NCI-H2081 (cell line): Measurements from ENCODE around the gene ZDHHC22.
"Not testable (repeated sequence)": the region's sequence is repeated elsewhere in the genome, so short reads cannot be mapped to it uniquely, and the experiment has no call there.

ENCODE experiments used
- DNase-seq, 2 experiments: peaks; one replicate each; lab custom pipeline; 2025; lab: John Stamatoyannopoulos, UW

Gene ZDHHC22

GRCh38 chr14:77141214-77142004 is at the start of gene ZDHHC22:
Gene ZDHHC22, minus strand, starts transcription at chr14:77141791. Its CDS starts 2,053 bp downstream, at chr14:77139738.
- peak; percentile 40 to 62 for DNase-seq

GRCh38 chr14:77190977-77191376 is 49.4 kb upstream of the ZDHHC22 start:
- DNase-seq = no peak

- DNase-seq = no peak
Measured at GRCh38 chr14:77189479-77189878, 47.9 kb upstream of the ZDHHC22 start.

GRCh38 chr14:77187649-77188012 is 46.0 kb upstream of the ZDHHC22 start:
- no peak for DNase-seq

- DNase-seq = no peak
Measured at GRCh38 chr14:77186911-77187648, 45.5 kb upstream of the ZDHHC22 start.

GRCh38 chr14:77185093-77185465 is 43.5 kb upstream of the ZDHHC22 start:
- DNase-seq = no peak

GRCh38 chr14:77184396-77185092 is 43.0 kb upstream of the ZDHHC22 start:
- DNase-seq = peak in 1 of 2 experiments; percentile 47

- peak in 1 of 2 experiments; percentile 14 for DNase-seq
Measured at GRCh38 chr14:77183896-77184295, 42.3 kb upstream of the ZDHHC22 start.

GRCh38 chr14:77181603-77182437 is 40.2 kb upstream of the ZDHHC22 start, which contains the start of gene TMEM63C:
Gene TMEM63C, plus strand, starts transcription at chr14:77181798. Its CDS starts 37,016 bp downstream, at chr14:77218814.
- DNase-seq = peak; percentile 94 to 97

- no peak for DNase-seq
Measured at GRCh38 chr14:77180726-77181602, 39.4 kb upstream of the ZDHHC22 start.

GRCh38 chr14:77178656-77179055 is 37.1 kb upstream of the ZDHHC22 start:
- DNase-seq = no peak

- no peak for DNase-seq
Measured at GRCh38 chr14:77177702-77178101, 36.1 kb upstream of the ZDHHC22 start.

GRCh38 chr14:77175843-77176242 is 34.3 kb upstream of the ZDHHC22 start:
- no peak for DNase-seq

- not testable (repeated sequence) for DNase-seq
Measured at GRCh38 chr14:77173911-77174617, 32.5 kb upstream of the ZDHHC22 start.

- no peak for DNase-seq
Measured at GRCh38 chr14:77172916-77173315, 31.3 kb upstream of the ZDHHC22 start.

- DNase-seq = no peak
Measured at GRCh38 chr14:77170045-77170444, 28.5 kb upstream of the ZDHHC22 start.

GRCh38 chr14:77161011-77161410 is 19.4 kb upstream of the ZDHHC22 start:
- DNase-seq = no peak

GRCh38 chr14:77158882-77159255 is 17.3 kb upstream of the ZDHHC22 start:
- peak; percentile 20 to 41 for DNase-seq

GRCh38 chr14:77158175-77158881 is 16.7 kb upstream of the ZDHHC22 start:
- DNase-seq = peak; percentile 66 to 76
